Muscle of arm (tissue), 14 donors: ENCODE measurements around the gene PCDHB13. TPM values are rescaled to one million over a fixed set of nuclear protein-coding genes. Genes with fewer than 3 reads are reported as not detected.
"Not testable (repeated sequence)": the region's sequence is repeated elsewhere in the genome, so short reads cannot be mapped to it uniquely, and the experiment has no call there.

Source experiments
- DNase-seq: peaks from one replicate; pipeline ENCODE4 v3.0.0-alpha.2; 2013
- long read RNA-seq, 11 donors: transcript quantifications; one replicate each; lab custom pipeline, GENCODE V29; 2026
- polyA plus RNA-seq, 12 donors: library from polyadenylated mRNA; unstranded; fragments of 120-200 nt; gene quantifications; one replicate each; pipeline ENCODE4 v1.2.1, GENCODE V29; 2013; ENCODE audit not compliant: insufficient read length in 12 of 12

Gene PCDHB13
- 1 to 10 TPM in 11 of 12 donors, not detected in 1; 2.2 to 4.3 (median 3.0) TPM for polyA plus RNA-seq
- long read RNA-seq, donor 1, full-length matches to known transcripts, result 4 of 4 reads
- long read RNA-seq, donor 1, partial matches to known transcripts, result 0 of 4 reads
- long read RNA-seq, donor 1, other reads (novel, unspliced or antisense), result 0 of 4 reads
- long read RNA-seq, donor 2, full-length matches to known transcripts, result 1 of 1 reads
- long read RNA-seq, donor 2, partial matches to known transcripts, result 0 of 1 reads
- long read RNA-seq, donor 2, other reads (novel, unspliced or antisense), result 0 of 1 reads
- long read RNA-seq, donor 3, full-length matches to known transcripts, result 1 of 1 reads
- long read RNA-seq, donor 3, partial matches to known transcripts, result 0 of 1 reads
- long read RNA-seq, donor 3, other reads (novel, unspliced or antisense), result 0 of 1 reads
- long read RNA-seq, donor 4, full-length matches to known transcripts, result 3 of 3 reads
- long read RNA-seq, donor 4, partial matches to known transcripts, result 0 of 3 reads
- long read RNA-seq, donor 4, other reads (novel, unspliced or antisense), result 0 of 3 reads
- long read RNA-seq, donor 5, full-length matches to known transcripts, result 3 of 3 reads
- long read RNA-seq, donor 5, partial matches to known transcripts, result 0 of 3 reads
- long read RNA-seq, donor 5, other reads (novel, unspliced or antisense), result 0 of 3 reads
- long read RNA-seq, donor 6, result 0 reads
- long read RNA-seq, donor 7, full-length matches to known transcripts, result 2 of 2 reads
- long read RNA-seq, donor 7, partial matches to known transcripts, result 0 of 2 reads
- long read RNA-seq, donor 7, other reads (novel, unspliced or antisense), result 0 of 2 reads
- long read RNA-seq, donor 8, full-length matches to known transcripts, result 2 of 2 reads
- long read RNA-seq, donor 8, partial matches to known transcripts, result 0 of 2 reads
- long read RNA-seq, donor 8, other reads (novel, unspliced or antisense), result 0 of 2 reads
- long read RNA-seq, donor 9, full-length matches to known transcripts, result 2 of 2 reads
- long read RNA-seq, donor 9, partial matches to known transcripts, result 0 of 2 reads
- long read RNA-seq, donor 9, other reads (novel, unspliced or antisense), result 0 of 2 reads
- long read RNA-seq, donor 10, full-length matches to known transcripts, result 2 of 2 reads
- long read RNA-seq, donor 10, partial matches to known transcripts, result 0 of 2 reads
- long read RNA-seq, donor 10, other reads (novel, unspliced or antisense), result 0 of 2 reads
- long read RNA-seq, donor 11, full-length matches to known transcripts, result 1 of 1 reads
- long read RNA-seq, donor 11, partial matches to known transcripts, result 0 of 1 reads
- long read RNA-seq, donor 11, other reads (novel, unspliced or antisense), result 0 of 1 reads

GRCh38 chr5:141213656-141214339 lies at the start of gene PCDHB13:
Gene PCDHB13 (plus strand): TSS chr5:141213919. CDS start chr5:141214124, 205 bp downstream.
- DNase-seq, result not testable (repeated sequence)

- DNase-seq, result peak; percentile 18
Observed at GRCh38 chr5:141172381-141173204, 41.1 kb upstream of the PCDHB13 start, which contains the start of gene PCDHB7. Gene PCDHB7 (plus strand): TSS chr5:141172644. CDS start chr5:141172836, 192 bp downstream.

- DNase-seq, result not testable (repeated sequence)
Observed at GRCh38 chr5:141174291-141175104, 39.2 kb upstream of the PCDHB13 start.

GRCh38 chr5:141175933-141176332 lies 37.8 kb upstream of the PCDHB13 start:
- DNase-seq, result no peak

GRCh38 chr5:141177577-141178191 lies 36.0 kb upstream of the PCDHB13 start, which contains the start of gene PCDHB8:
Gene PCDHB8 (plus strand): TSS chr5:141177790. CDS start chr5:141178035, 245 bp downstream.
- not testable (repeated sequence) for DNase-seq

GRCh38 chr5:141179371-141179770 lies 34.3 kb upstream of the PCDHB13 start:
- DNase-seq, result not testable (repeated sequence)

GRCh38 chr5:141179876-141180275 lies 33.8 kb upstream of the PCDHB13 start:
- DNase-seq, result not testable (repeated sequence)

GRCh38 chr5:141180313-141180712 lies 33.4 kb upstream of the PCDHB13 start:
- DNase-seq, result no peak

GRCh38 chr5:141182248-141182647 lies 31.5 kb upstream of the PCDHB13 start, which contains the start of gene PCDHB16:
Gene PCDHB16 (plus strand): TSS chr5:141182387. CDS start chr5:141182560, 173 bp downstream.
- no peak for DNase-seq

- DNase-seq, result not testable (repeated sequence)
Observed at GRCh38 chr5:141184117-141184855, 29.4 kb upstream of the PCDHB13 start.

GRCh38 chr5:141186897-141187512 lies 26.7 kb upstream of the PCDHB13 start, which contains the start of gene PCDHB9:
Gene PCDHB9 (plus strand): TSS chr5:141187161. CDS start chr5:141187319, 158 bp downstream.
- DNase-seq, result no peak

GRCh38 chr5:141188682-141189081 lies 25.0 kb upstream of the PCDHB13 start:
- not testable (repeated sequence) for DNase-seq

GRCh38 chr5:141189131-141189530 lies 24.6 kb upstream of the PCDHB13 start:
- DNase-seq, result not testable (repeated sequence)

GRCh38 chr5:141192110-141192725 lies 21.5 kb upstream of the PCDHB13 start, which contains the start of gene PCDHB10:
Gene PCDHB10 (plus strand): TSS chr5:141192353. CDS start chr5:141192553, 200 bp downstream.
- DNase-seq, result no peak

- not testable (repeated sequence) for DNase-seq
Observed at GRCh38 chr5:141194332-141194731, 19.4 kb upstream of the PCDHB13 start.

GRCh38 chr5:141196363-141196762 lies 17.4 kb upstream of the PCDHB13 start:
- DNase-seq, result no peak
